ENCODE data around the gene UACA.
"Not testable (repeated sequence)": the region's sequence is repeated elsewhere in the genome, so short reads cannot be mapped to it uniquely, and the experiment has no call there.

UACA gene

GRCh38 chr15:70690491-70691276 is 72.7 kb downstream of the UACA start:
- no peaks in the 10 kb centered on the region for H3K9me3 Mint-ChIP-seq
- no peaks in the 10 kb centered on the region for H3K27me3 Mint-ChIP-seq
- no peak overlapping the region for H3K27ac Mint-ChIP-seq
- H3K4me3 Mint-ChIP-seq = no peak overlapping the region
- H3K36me3 Mint-ChIP-seq (ENCODE audit: low read depth) = no peaks in the 10 kb centered on the region
- no peaks in the 10 kb centered on the region for H3K4me1 Mint-ChIP-seq (ENCODE audit: low read depth)

- H3K27ac Mint-ChIP-seq = no peak overlapping the region
- H3K4me3 Mint-ChIP-seq = no peak overlapping the region
- H3K4me1 Mint-ChIP-seq (ENCODE audit: low read depth) = no peaks in the 10 kb centered on the region
- no peaks in the 10 kb centered on the region for H3K36me3 Mint-ChIP-seq (ENCODE audit: low read depth)
- no peaks in the 10 kb centered on the region for H3K9me3 Mint-ChIP-seq
- no peaks in the 10 kb centered on the region for H3K27me3 Mint-ChIP-seq
These were observed 73.3 kb downstream of the UACA start for GRCh38 chr15:70690021-70690420.

DNA sequence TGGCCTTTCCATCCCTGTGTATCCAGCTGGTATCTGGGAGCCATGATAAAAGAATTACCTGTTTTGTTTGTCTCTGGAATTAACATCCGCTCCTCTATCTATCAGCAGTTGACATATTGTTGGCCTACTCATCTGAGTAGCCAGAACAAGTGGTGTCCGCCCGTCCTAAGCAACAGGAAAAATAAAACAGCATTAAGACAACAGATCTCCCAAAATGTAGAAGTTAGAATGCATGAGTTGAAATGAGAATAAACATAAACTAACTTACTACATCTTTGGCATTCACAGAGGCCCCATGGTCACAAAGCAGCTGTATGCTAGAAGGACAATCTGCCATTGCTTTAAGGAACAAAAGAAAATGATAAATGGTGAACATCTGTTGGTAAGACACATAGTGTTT is 75.9 kb downstream of the UACA start:
- H3K27ac Mint-ChIP-seq = no peak overlapping the region
- peaks cover 8% of the 10 kb centered on the region for H3K27me3 Mint-ChIP-seq
- H3K4me3 Mint-ChIP-seq = no peak overlapping the region
- no peaks in the 10 kb centered on the region for H3K36me3 Mint-ChIP-seq (ENCODE audit: low read depth)
- no peaks in the 10 kb centered on the region for H3K9me3 Mint-ChIP-seq
- H3K4me1 Mint-ChIP-seq (ENCODE audit: low read depth) = no peaks in the 10 kb centered on the region

- H3K4me1 Mint-ChIP-seq (ENCODE audit: low read depth) = no peaks in the 10 kb centered on the region
These were observed 82.5 kb downstream of the UACA start for GRCh38 chr15:70680817-70681216.

GRCh38 chr15:70679919-70680231 is 83.5 kb downstream of the UACA start:
- H3K9me3 Mint-ChIP-seq = no peaks in the 10 kb centered on the region
- no peaks in the 10 kb centered on the region for H3K4me1 Mint-ChIP-seq (ENCODE audit: low read depth)
- H3K27me3 Mint-ChIP-seq = peaks cover 23% of the 10 kb centered on the region
- no peak overlapping the region for H3K27ac Mint-ChIP-seq
- H3K4me3 Mint-ChIP-seq = no peak overlapping the region
- no peaks in the 10 kb centered on the region for H3K36me3 Mint-ChIP-seq (ENCODE audit: low read depth)

More at GRCh38 chr15:70680817-70681216, 82.5 kb downstream of the UACA start:
- H3K27me3 Mint-ChIP-seq = peaks cover 24% of the 10 kb centered on the region
- H3K4me3 Mint-ChIP-seq = no peak overlapping the region
- H3K27ac Mint-ChIP-seq = no peak overlapping the region
- no peaks in the 10 kb centered on the region for H3K9me3 Mint-ChIP-seq
- no peaks in the 10 kb centered on the region for H3K36me3 Mint-ChIP-seq (ENCODE audit: low read depth)

- Mint-ChIP-seq H3K27me3 (no peaks in the 10 kb centered on the region), H3K4me3 (no peak overlapping the region)
These were observed 91.3 kb downstream of the UACA start for GRCh38 chr15:70672081-70672480.

GRCh38 chr15:70670680-70671079 is 92.7 kb downstream of the UACA start:
- Mint-ChIP-seq H3K27me3 (no peaks in the 10 kb centered on the region), H3K27ac (no peak overlapping the region), H3K9me3 (no peaks in the 10 kb centered on the region), H3K4me3 (no peak overlapping the region), H3K36me3 (ENCODE audit: low read depth) (no peaks in the 10 kb centered on the region), H3K4me1 (ENCODE audit: low read depth) (peaks cover 20% of the 10 kb centered on the region)

More at GRCh38 chr15:70672081-70672480, 91.3 kb downstream of the UACA start:
- peak overlapping the region; percentile 21 for H3K27ac Mint-ChIP-seq
- peaks cover 20% of the 10 kb centered on the region for H3K4me1 Mint-ChIP-seq (ENCODE audit: low read depth)
- H3K36me3 Mint-ChIP-seq (ENCODE audit: low read depth) = no peaks in the 10 kb centered on the region
- no peaks in the 10 kb centered on the region for H3K9me3 Mint-ChIP-seq

GRCh38 chr15:70669966-70670658 is 93.2 kb downstream of the UACA start:
- Mint-ChIP-seq H3K4me1 (ENCODE audit: low read depth) (peaks cover 20% of the 10 kb centered on the region), H3K27me3 (no peaks in the 10 kb centered on the region), H3K36me3 (ENCODE audit: low read depth) (no peaks in the 10 kb centered on the region), H3K27ac (no peak overlapping the region), H3K9me3 (no peaks in the 10 kb centered on the region), H3K4me3 (no peak overlapping the region)

DNA sequence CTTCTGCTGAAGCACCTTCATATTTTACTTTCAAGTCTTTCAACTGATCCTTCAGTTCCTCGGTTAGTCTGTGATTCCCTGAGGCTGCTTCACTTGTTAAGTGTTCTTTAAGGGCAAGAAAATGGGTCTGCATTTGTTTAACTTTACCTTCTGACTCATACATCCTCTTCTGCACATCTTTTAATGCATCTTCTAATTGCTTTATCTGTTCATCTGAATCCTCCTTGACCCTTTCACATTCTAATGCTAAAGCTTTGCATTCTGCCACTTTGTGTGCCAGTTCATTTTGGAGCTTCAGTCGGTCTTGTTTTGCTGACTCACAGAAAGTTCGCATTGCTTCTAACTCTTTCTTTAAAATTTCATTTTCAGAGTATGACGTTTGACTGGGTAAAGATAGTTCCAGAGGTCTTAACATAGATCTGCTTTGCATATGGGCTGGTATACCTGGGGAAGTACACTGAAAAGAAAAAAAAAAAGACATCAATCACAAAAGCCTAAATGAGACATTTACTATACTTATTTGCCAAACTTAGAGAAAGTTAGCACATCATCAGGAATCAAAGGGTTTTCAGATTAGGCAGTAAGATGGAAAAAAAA is 94.3 kb downstream of the UACA start:
- Mint-ChIP-seq H3K4me3 (no peak overlapping the region), H3K36me3 (ENCODE audit: low read depth) (no peaks in the 10 kb centered on the region), H3K9me3 (no peaks in the 10 kb centered on the region), H3K27me3 (no peaks in the 10 kb centered on the region), H3K27ac (no peak overlapping the region), H3K4me1 (ENCODE audit: low read depth) (peaks cover 20% of the 10 kb centered on the region)

GRCh38 chr15:70665599-70665998 is 97.8 kb downstream of the UACA start:
- no peak overlapping the region for H3K4me3 Mint-ChIP-seq
- no peaks in the 10 kb centered on the region for H3K9me3 Mint-ChIP-seq
- no peak overlapping the region for H3K27ac Mint-ChIP-seq
- H3K36me3 Mint-ChIP-seq (ENCODE audit: low read depth) = no peaks in the 10 kb centered on the region
- H3K4me1 Mint-ChIP-seq (ENCODE audit: low read depth) = peaks cover 3% of the 10 kb centered on the region
- H3K27me3 Mint-ChIP-seq = no peaks in the 10 kb centered on the region

DNA sequence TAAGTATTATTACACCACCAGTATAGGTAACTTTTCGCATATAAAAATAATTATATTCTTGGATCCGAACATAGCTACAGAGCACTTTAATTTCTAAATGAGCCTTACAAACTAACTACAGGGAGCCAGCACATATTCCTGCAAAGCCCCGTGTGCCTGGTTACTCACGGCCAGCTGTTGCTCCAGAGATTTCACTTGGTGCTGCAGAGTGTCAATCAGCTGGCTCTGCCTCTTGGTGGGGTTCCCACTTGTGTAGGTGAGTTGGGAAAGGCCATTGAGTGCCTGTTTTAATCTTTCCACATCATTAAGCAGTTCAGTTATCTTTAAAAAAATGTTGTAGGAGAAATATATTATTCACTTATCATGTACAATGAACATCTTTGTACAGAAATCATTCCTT is 98.9 kb downstream of the UACA start:
- no peak overlapping the region for H3K4me3 Mint-ChIP-seq
- no peaks in the 10 kb centered on the region for H3K4me1 Mint-ChIP-seq (ENCODE audit: low read depth)
- H3K27me3 Mint-ChIP-seq = no peaks in the 10 kb centered on the region
- H3K36me3 Mint-ChIP-seq (ENCODE audit: low read depth) = no peaks in the 10 kb centered on the region
- no peak overlapping the region for H3K27ac Mint-ChIP-seq
- H3K9me3 Mint-ChIP-seq = no peaks in the 10 kb centered on the region

DNA sequence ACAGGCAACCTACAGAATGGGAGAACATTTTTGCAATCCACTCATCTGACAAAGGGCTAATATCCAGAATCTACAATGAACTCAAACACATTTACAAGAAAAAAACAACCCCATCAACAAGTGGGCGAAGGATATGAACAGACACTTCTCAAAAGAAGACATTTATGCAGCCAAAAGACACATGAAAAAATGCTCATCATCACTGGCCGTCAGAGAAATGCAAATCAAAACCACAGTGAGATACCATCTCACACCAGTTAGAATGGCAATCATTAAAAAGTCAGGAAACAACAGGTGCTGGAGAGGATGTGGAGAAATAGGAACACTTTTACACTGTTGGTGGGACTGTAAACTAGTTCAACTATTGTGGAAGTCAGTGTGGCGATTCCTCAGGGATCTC is 100.3 kb downstream of the UACA start:
- H3K36me3 Mint-ChIP-seq (ENCODE audit: low read depth); H3K4me3 Mint-ChIP-seq; H3K27me3 Mint-ChIP-seq; H3K4me1 Mint-ChIP-seq (ENCODE audit: low read depth); H3K9me3 Mint-ChIP-seq; H3K27ac Mint-ChIP-seq: not testable (repeated sequence)

DNA sequence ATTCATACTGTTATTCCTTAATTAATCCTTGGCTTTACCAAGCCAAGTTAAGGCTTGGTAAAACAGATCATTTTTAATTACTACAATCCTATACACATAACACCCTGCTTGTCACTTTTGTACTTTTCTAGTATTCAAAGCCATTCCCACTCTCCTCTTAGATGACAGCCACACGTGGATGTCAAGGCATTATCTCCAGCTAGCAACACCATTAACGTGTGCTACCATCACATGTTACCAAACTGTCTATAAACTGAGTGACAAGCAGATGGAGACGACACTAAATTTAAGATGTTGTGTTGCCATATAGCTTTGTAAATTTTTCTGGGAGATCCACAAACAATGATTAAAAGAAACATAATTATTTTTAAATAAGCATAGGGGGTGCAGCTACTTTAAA is 103.7 kb downstream of the UACA start:
- no peak overlapping the region for H3K4me3 Mint-ChIP-seq
- no peak overlapping the region for H3K27ac Mint-ChIP-seq
- no peaks in the 10 kb centered on the region for H3K27me3 Mint-ChIP-seq
- H3K4me1 Mint-ChIP-seq (ENCODE audit: low read depth) = no peaks in the 10 kb centered on the region
- H3K9me3 Mint-ChIP-seq = no peaks in the 10 kb centered on the region
- no peaks in the 10 kb centered on the region for H3K36me3 Mint-ChIP-seq (ENCODE audit: low read depth)

- no peaks in the 10 kb centered on the region for H3K36me3 Mint-ChIP-seq (ENCODE audit: low read depth)
- no peaks in the 10 kb centered on the region for H3K4me1 Mint-ChIP-seq (ENCODE audit: low read depth)
- no peak overlapping the region for H3K27ac Mint-ChIP-seq
- no peaks in the 10 kb centered on the region for H3K9me3 Mint-ChIP-seq
- H3K4me3 Mint-ChIP-seq = no peak overlapping the region
- H3K27me3 Mint-ChIP-seq = no peaks in the 10 kb centered on the region
These were observed 104.7 kb downstream of the UACA start for GRCh38 chr15:70658641-70659040.

DNA sequence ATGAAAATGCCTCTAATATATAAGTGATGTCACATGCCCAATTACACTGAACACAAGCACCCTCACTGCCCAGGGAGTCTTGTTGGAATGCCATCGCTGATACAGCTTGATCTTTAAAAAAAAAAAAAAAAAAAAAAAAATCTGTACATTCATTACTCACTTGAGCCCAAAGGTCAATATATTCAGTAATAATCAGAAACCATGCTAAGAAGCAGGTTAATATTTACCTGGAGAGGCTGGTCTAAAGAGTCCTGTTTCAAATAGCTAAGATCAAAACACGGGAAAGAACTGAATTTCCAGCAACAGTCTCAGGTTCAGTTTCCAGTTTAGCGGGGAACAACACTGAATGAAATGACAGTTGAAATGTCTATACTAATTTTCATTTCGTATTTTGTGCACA is 109.9 kb downstream of the UACA start:
- Mint-ChIP-seq H3K27me3 (peaks cover 3% of the 10 kb centered on the region), H3K4me3 (no peak overlapping the region), H3K27ac (no peak overlapping the region), H3K4me1 (ENCODE audit: low read depth) (no peaks in the 10 kb centered on the region), H3K9me3 (no peaks in the 10 kb centered on the region), H3K36me3 (ENCODE audit: low read depth) (no peaks in the 10 kb centered on the region)
